Inflammatory macrophage treated with lipopolysaccharide for 4 hours (primary cell): ENCODE results near the gene GPN3.
"Not testable (repeated sequence)": the region's sequence is repeated elsewhere in the genome, so short reads cannot be mapped to it uniquely, and the experiment has no call there.

Experiments
- DNase-seq: peaks from one replicate; pipeline ENCODE4 v3.0.0-alpha.2; 2020

The GPN3 gene

GRCh38 chr12:110468214-110469048, at the start of gene GPN3, which contains the start of gene FAM216A:
Gene GPN3, minus strand, starts transcription at chr12:110468257. Its CDS starts 54 bp downstream, at chr12:110468203.
Gene FAM216A, plus strand, starts transcription at chr12:110468845. Its CDS starts 31 bp downstream, at chr12:110468876.
- DNase-seq, result peak; percentile 98

GRCh38 chr12:110516995-110517394, 48.9 kb upstream of the GPN3 start:
- no peak for DNase-seq

GRCh38 chr12:110514363-110514762, 46.3 kb upstream of the GPN3 start:
- DNase-seq, result no peak

- no peak for DNase-seq
These were observed 45.8 kb upstream of the GPN3 start for GRCh38 chr12:110513842-110514241.

GRCh38 chr12:110508071-110508586, 40.1 kb upstream of the GPN3 start:
- no peak for DNase-seq

- no peak for DNase-seq
These were observed 37.3 kb upstream of the GPN3 start for GRCh38 chr12:110505332-110505731.

GRCh38 chr12:110503432-110503831, 35.4 kb upstream of the GPN3 start:
- DNase-seq, result no peak

GRCh38 chr12:110501752-110502738, 34.0 kb upstream of the GPN3 start, which contains the start of the genes RAD9B and VPS29:
Gene RAD9B, plus strand, starts transcription at chr12:110502331. Its CDS starts 7 bp downstream, at chr12:110502338.
Gene VPS29, minus strand, starts transcription at chr12:110502111. Its CDS starts 60 bp downstream, at chr12:110502051.
- peak; percentile 100 for DNase-seq

GRCh38 chr12:110501399-110501751, 33.3 kb upstream of the GPN3 start:
- peak; percentile 75 for DNase-seq

GRCh38 chr12:110498984-110499706, 31.1 kb upstream of the GPN3 start:
- DNase-seq, result peak; percentile 84

GRCh38 chr12:110475426-110475825, 7.4 kb upstream of the GPN3 start:
- DNase-seq, result no peak

GRCh38 chr12:110467847-110468213, 227 bp downstream of the GPN3 start:
- DNase-seq, result no peak

GRCh38 chr12:110466791-110467190, 1.3 kb downstream of the GPN3 start:
- DNase-seq, result no peak

- DNase-seq, result not testable (repeated sequence)
These were observed 2.3 kb downstream of the GPN3 start for GRCh38 chr12:110465765-110466164.

GRCh38 chr12:110465024-110465423, 3.0 kb downstream of the GPN3 start:
- DNase-seq, result no peak

GRCh38 chr12:110461189-110461588, 6.9 kb downstream of the GPN3 start:
- not testable (repeated sequence) for DNase-seq

GRCh38 chr12:110458756-110459155, 9.3 kb downstream of the GPN3 start:
- no peak for DNase-seq

- no peak for DNase-seq
These were observed 14.3 kb downstream of the GPN3 start for GRCh38 chr12:110453569-110454296.

GRCh38 chr12:110451263-110451662, 16.8 kb downstream of the GPN3 start:
- DNase-seq, result no peak

GRCh38 chr12:110449799-110450497, 18.1 kb downstream of the GPN3 start, which contains the start of gene ARPC3:
Gene ARPC3, minus strand, starts transcription at chr12:110450337. Its CDS starts 77 bp downstream, at chr12:110450260.
- peak; percentile 98 for DNase-seq

- peak; percentile 38 for DNase-seq
These were observed 23.6 kb downstream of the GPN3 start for GRCh38 chr12:110444455-110444854.
